Stimulated activated CD4-positive, alpha-beta T cell treated with anti-CD3 and anti-CD28 coated beads, Interleukin-4, amount 100 ng/mL, for 24 hours (primary cell): ENCODE data around the gene PCDH1.
"Not testable (repeated sequence)": the region's sequence is repeated elsewhere in the genome, so short reads cannot be mapped to it uniquely, and the experiment has no call there.

ENCODE experiments used
- DNase-seq: peaks from one replicate; pipeline ENCODE4 v3.0.0-alpha.2; 2020

PCDH1 gene

DNA sequence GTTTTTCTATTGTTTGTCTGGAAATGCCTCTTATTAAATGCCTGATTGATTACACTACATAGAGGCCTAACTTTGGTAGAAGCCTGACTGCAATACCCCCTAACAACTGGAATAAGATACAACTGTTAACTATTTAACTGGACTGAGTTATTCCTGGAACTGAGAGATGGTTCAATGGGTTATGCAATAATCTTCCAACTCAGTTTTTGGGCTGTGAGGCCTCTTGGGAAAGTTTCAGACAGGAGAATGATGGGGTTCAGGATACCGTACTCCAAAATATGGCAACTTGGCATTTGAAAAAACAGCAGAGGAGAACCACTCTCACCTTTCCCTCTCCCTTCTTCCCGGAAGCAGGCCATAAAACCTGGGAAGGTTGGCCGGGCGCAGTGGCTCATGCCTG is 19.2 kb upstream of the PCDH1 start:
- no peak for DNase-seq

GRCh38 chr5:141890429-141890828 is 12.2 kb upstream of the PCDH1 start:
- DNase-seq: not testable (repeated sequence)

- DNase-seq: no peak
Observed at GRCh38 chr5:141889282-141889871, 11.2 kb upstream of the PCDH1 start.

DNA sequence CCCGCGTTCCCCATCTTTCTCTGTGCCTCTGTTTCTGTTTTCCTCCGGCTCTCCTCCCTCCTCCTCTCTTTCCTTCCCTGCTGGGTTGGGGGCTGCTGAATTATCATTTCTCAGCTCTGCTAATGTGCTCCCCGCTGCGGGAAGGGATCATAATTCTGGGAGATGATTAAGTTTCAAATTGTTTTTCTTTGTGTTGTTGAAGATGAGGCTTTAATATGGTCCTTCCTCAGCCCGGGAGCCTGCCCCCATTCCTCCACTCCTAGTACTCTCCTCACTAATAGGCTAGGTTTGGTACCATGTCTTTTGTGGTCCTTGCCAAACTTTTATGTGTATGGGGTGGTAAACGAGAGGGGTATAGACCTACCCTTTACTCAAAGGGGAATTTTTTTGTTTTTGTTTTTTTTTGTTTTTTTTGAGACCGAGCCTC is 5.7 kb upstream of the PCDH1 start:
- DNase-seq: no peak

DNA sequence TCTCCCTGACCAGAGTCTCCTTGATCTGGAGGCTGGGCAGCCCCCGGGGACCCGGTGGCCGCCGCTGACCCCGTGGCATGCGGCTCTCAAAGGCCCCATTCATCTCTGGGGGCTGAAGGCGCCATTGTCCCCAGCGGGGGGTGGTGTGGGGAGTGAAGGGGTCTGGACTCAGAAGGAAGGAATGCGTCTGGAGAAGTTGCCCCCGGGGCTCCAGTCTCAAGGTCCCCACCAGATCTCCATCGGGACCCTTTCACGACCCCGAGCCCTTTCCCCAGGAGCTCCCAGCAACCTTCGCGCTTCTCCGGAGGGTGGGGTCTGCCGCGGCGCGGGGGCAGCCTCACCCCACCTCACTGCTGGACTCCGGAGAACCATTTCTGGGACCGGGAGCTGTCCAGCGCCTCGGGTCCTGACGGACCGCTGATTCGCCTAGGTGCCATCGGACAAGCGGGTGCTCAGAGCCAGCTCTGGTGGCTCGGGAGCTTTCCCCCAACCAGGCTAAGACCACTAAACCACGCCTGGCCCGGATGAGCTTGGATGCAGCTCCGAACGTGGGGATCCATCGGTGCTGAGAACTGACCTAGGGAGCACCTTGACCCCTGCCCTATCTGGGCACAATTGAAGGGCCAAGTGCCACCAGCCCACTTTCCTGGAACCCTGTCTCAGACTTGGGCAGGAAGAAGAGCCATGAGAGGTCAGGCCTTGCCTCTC is 5.1 kb upstream of the PCDH1 start:
- DNase-seq: no peak

DNA sequence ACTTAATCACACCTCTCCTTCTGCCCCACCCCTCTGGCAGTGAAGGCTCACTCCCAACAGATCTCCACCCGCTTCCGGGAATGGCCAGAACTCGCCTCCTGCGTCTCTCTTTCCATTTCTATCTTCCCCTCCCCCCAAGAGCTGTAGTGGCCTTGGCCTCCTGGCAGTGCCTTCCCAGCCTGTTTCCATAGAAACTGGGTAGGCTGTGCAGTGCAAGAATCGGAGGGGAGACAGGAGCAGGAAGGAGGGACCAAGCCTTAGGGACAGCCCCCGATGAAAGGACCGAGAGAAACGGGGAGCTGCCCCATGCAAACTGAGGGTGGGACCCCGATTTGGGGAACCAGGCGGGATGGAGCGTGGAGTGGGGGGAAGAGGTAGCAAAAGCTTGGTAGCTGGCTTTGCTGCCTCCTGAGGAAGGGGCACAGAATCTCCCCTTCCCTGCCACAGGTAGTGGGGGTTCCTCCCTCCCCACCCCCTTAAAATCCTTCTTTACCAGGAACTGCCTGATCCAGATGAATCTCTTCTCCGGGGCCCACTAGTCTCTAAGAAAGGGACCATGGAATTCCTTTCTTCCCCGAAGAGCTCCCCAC is 4.5 kb upstream of the PCDH1 start:
- DNase-seq: no peak

DNA sequence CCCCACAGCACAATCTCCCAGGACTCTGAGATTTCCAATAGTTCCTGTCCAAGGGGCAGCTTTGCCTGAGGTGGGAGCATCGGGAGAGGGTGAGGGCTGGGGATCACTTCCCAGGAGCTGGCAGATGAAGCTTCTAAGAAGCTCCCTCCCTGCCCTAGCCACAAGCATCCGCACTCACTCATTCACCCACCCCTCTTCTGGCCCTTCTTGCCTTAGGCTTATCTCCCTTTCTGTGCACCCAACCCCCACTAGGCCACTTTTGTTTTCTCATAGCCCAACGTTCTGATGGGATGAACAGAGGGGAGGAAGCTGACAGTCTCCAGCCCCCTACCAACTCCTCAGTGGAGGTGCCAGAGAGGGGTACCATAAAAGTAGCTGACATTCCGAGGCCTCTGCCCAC is 3.7 kb upstream of the PCDH1 start:
- DNase-seq: no peak

GRCh38 chr5:141880961-141881801 is 3.0 kb upstream of the PCDH1 start:
- DNase-seq: no peak

GRCh38 chr5:141879941-141880738 is 1.9 kb upstream of the PCDH1 start:
- no peak for DNase-seq

DNA sequence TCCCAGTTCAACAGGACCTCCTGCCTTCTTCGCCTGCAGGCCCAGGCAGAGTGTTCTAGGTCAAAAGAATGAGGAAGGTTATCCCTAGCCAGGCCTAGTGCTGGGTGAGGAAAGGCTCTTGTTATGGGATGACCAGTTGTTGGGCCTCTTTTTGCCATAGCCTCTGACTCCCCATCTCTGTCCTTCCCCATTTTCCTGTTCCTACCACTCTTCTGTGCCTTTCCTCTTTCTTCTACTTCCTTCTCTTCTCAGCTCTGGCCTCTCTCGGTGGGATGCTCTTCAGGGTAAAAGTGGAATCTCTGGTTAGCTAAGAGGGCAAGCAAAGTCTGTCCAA is 1.2 kb upstream of the PCDH1 start:
- DNase-seq: no peak

GRCh38 chr5:141878711-141879425 is 658 bp upstream of the PCDH1 start:
- DNase-seq: peak; percentile 92

- DNase-seq: peak; percentile 18
Observed at GRCh38 chr5:141877356-141878185, 639 bp downstream of the PCDH1 start.

- no peak for DNase-seq
Observed at GRCh38 chr5:141876628-141877355, 1.4 kb downstream of the PCDH1 start.

GRCh38 chr5:141875795-141876627 is 2.2 kb downstream of the PCDH1 start:
- no peak for DNase-seq

DNA sequence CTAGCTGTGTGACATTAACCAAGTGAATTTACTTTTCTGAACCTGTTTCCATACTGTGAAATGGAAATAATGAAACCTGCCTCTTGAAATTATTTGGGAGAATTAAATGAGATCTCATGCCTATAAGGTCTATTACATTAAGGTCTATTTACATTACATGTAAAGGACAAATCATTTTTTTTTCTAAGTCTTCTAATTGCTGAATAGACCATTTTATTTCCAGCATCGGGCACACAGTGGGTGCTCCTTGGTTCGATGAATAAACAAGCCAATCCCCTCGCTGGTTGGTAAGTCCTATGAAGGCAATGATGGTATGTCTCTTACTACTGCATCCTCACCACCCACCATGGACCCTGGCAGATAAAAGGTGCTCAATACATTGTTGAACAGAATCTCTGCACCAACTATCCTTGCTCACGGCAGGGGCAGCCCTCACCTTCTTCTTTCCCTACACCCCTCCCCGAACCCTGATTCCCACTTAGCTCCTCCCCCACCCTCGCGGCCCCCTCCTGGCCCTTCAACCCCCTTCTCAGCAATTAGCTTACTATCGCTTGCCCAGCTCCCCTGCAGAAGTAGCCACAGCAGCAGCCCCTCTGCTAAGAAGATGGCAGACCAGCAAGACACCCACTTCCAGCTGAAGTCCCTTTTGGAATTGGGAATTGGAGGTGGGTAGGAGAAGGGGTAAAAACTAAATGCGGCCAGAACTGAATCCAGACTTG is 3.0 kb downstream of the PCDH1 start:
- DNase-seq: no peak

DNA sequence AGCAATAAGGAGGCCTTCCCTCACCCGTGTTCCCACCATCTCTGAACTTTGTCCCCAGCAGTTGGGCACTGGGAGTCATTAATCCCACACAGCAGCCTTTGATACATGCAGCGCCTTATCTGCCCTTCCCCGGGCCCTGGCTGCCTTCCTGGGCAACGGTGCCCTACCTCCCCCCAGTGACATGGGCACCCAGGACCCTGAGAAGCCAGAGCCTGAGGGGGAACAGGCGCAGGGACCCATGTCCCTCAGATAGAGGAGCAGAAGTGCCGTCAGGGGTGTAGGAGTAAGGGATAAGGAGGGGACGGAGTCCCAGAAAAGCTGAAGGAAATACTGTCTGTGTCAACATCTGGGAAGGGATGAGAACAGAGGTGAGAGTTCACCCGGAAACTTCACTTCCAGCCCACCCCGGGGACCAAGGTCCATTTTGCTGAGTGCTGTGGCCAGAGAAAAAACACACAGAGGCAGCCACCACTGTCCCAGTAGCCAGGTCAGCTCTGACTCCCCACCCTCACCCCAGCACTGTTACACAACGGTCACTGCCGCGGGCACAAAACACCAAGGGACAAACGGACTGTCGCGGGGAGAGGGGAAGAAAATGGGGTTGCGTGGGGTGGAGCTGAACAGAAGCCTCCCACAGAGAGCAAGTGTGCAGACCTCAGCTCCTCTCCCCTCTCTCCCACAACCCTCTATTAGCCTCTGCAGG is 3.8 kb downstream of the PCDH1 start:
- DNase-seq: no peak

GRCh38 chr5:141873933-141874261 is 4.3 kb downstream of the PCDH1 start:
- DNase-seq: no peak
